HL-60 (cell line): Measurements from ENCODE around the gene HK1.

Experiments used
- CTCF ChIP-seq: IDR thresholded peaks from one replicate; pipeline ENCODE4 v1.5.1; 2011; ENCODE audit warnings: low read length, control low read depth, inconsistent platforms; ENCODE audit not compliant: insufficient read depth
- SPI1 ChIP-seq: IDR thresholded peaks from 2 replicates; pipeline ENCODE4 v1.6.1; 2012; ENCODE audit warnings: low read depth, mild to moderate bottlenecking, borderline replicate concordance

DNA sequence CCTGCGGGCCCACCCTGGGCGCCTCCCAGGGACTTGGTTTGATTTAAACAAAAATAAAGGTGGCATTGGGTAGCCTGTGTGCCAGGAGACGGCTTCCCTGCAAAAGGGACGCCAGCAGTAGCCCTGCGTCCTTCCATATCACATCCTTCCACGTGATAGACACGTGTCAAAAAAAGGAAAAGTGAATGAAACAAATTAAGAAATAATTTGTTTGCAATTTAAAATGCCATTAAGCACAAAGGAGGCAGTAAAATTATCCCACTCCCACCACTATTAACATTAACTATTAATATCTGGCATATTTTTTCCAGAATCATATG lies 130.8 kb downstream of the HK1 start:
- TF ChIP-seq CTCF (no peak), SPI1 (no peak)
